ENCODE results near the gene SNX19.

Gene SNX19

DNA sequence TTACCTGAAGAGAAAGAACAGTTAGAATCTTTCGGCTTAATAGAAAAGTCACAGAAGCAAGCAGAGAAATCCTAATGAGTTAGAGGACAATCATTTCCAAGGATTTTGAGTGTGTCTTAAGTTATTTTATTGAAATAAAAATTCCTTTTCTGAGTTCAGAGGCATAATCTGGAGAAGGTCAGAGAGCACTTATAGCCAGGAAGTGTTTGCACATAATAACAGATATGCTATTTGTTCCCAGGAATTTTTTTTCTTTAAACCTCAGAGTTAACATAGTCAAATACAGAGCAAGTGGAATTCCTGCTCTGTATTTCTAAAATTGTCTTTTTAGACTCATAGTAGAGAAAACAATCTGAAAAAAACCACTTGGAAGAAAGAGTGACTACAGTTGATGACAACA is 74.3 kb downstream of the SNX19 start:
- Histone ChIP-seq H3K4me1 (ENCODE audit: low read depth, poor library complexity, severe bottlenecking) (peaks cover 20% of the 10 kb centered on the region), H3K27me3 (ENCODE audit: insufficient read depth, low read depth) (no peaks in the 10 kb centered on the region), H3K27ac (no peak overlapping the region), H4K20me1 (ENCODE audit: insufficient read depth) (no peaks in the 10 kb centered on the region), H3K79me2 (ENCODE audit: insufficient read depth, low read depth) (no peaks in the 10 kb centered on the region), H3K36me3 (ENCODE audit: insufficient read depth) (no peaks in the 10 kb centered on the region), H2AFZ (ENCODE audit: low read depth) (no peak overlapping the region), H3K4me3 (IDR thresholded peaks at IDR 0.05; ENCODE audit: insufficient read depth, low read depth, low read length) (no peak overlapping the region), H3K4me2 (no peak overlapping the region), H3K9ac (no peak overlapping the region)
- TF ChIP-seq, protein P1, sequence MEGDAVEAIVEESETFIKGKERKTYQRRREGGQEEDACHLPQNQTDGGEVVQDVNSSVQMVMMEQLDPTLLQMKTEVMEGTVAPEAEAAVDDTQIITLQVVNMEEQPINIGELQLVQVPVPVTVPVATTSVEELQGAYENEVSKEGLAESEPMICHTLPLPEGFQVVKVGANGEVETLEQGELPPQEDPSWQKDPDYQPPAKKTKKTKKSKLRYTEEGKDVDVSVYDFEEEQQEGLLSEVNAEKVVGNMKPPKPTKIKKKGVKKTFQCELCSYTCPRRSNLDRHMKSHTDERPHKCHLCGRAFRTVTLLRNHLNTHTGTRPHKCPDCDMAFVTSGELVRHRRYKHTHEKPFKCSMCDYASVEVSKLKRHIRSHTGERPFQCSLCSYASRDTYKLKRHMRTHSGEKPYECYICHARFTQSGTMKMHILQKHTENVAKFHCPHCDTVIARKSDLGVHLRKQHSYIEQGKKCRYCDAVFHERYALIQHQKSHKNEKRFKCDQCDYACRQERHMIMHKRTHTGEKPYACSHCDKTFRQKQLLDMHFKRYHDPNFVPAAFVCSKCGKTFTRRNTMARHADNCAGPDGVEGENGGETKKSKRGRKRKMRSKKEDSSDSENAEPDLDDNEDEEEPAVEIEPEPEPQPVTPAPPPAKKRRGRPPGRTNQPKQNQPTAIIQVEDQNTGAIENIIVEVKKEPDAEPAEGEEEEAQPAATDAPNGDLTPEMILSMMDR (conservative IDR thresholded peaks at IDR 0.05; ENCODE audit: low read depth, low read length) = no peak

DNA sequence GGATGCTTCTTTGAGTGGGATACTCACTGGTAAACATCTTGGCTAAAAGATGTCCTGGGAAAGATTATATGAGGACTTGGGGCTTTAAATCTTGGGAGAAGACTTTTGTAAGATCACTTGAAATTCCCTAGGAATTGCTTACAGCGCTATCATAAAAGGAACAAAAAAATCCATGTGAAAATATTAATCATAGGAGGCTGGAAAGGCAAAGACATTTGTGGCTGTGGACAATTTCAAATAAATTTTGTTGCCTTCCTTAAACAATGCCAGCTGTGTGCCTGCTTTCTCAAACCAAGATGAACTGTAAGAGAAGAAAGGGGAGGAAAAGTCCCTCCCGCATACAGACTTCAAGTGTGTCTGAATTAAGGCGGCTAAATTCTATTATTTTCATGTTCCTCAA is 75.6 kb downstream of the SNX19 start:
- peaks cover 13% of the 10 kb centered on the region for H3K4me1 ChIP-seq (ENCODE audit: low read depth, poor library complexity, severe bottlenecking)
- no peaks in the 10 kb centered on the region for H3K27me3 ChIP-seq (ENCODE audit: insufficient read depth, low read depth)
- TF ChIP-seq, protein P1 (conservative IDR thresholded peaks at IDR 0.05; ENCODE audit: low read depth, low read length) = no peak
- H3K9ac ChIP-seq = no peak overlapping the region
- no peak overlapping the region for H3K27ac ChIP-seq
- H3K36me3 ChIP-seq (ENCODE audit: insufficient read depth) = no peaks in the 10 kb centered on the region
- H3K4me3 ChIP-seq (IDR thresholded peaks at IDR 0.05; ENCODE audit: insufficient read depth, low read depth, low read length) = no peak overlapping the region
- no peaks in the 10 kb centered on the region for H3K79me2 ChIP-seq (ENCODE audit: insufficient read depth, low read depth)
- no peaks in the 10 kb centered on the region for H4K20me1 ChIP-seq (ENCODE audit: insufficient read depth)
- no peak overlapping the region for H3K4me2 ChIP-seq
- H2AFZ ChIP-seq (ENCODE audit: low read depth) = no peak overlapping the region

DNA sequence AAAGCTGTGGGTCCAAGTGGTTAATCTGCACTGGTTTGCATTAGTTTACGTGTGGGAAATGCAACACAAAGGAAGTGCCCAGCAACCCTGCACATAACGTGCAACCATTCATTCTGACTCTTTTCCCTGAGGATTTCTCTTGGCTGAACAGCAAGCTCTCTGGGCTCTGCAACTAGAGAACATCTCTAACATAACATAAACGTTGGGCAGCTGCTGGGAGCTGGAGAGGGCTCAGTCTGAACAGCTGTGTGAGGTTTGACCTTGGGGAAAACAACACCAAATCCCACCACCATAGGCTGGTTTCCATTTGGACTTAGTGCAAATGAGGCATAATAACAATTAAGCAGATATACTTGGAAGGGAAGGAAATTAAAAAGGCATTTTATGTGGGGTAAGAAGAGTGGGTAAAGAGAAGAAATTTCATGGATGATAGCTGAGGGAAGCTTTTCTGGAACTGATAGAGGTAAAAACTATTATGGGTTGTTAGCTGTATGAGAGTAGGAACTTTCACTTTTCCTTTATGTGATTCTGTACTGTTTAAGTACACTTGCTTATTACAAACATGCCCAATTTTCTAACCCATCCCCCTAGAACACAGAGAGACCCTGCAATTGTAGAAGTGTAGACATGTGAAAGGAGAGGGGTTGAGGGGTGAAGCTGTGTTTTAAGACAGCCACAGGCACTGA is 76.2 kb downstream of the SNX19 start:
- H3K27me3 ChIP-seq (ENCODE audit: insufficient read depth, low read depth) = no peaks in the 10 kb centered on the region
- no peaks in the 10 kb centered on the region for H4K20me1 ChIP-seq (ENCODE audit: insufficient read depth)
- H3K27ac ChIP-seq = no peak overlapping the region
- TF ChIP-seq, protein P1 (conservative IDR thresholded peaks at IDR 0.05; ENCODE audit: low read depth, low read length) = no peak
- H3K36me3 ChIP-seq (ENCODE audit: insufficient read depth) = no peaks in the 10 kb centered on the region
- H3K79me2 ChIP-seq (ENCODE audit: insufficient read depth, low read depth) = no peaks in the 10 kb centered on the region
- H3K4me2 ChIP-seq = peak overlapping the region; percentile 13; the same call in 1 of the 2 replicates
- H2AFZ ChIP-seq (ENCODE audit: low read depth) = no peak overlapping the region
- peaks cover 13% of the 10 kb centered on the region for H3K4me1 ChIP-seq (ENCODE audit: low read depth, poor library complexity, severe bottlenecking)
- no peak overlapping the region for H3K9ac ChIP-seq
- no peak overlapping the region for H3K4me3 ChIP-seq (IDR thresholded peaks at IDR 0.05; ENCODE audit: insufficient read depth, low read depth, low read length)

DNA sequence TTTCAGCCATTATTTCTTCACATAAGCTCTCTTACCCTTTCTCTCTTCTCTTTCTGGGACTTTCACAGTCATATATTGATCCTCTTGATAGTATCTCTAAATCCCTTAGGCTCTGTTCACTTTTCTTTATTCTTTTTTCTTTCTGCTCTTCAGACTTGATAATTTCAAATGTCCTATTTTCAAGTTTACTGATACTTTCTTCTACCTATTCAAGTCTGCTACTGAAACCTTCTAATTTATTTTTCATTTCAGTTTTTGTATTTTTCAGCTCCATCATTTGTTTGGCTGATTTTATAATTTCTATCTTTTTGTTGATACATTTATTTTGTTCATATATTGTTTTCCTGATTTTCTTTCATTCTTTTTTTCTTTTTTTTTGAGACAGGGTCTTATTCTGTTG is 79.1 kb downstream of the SNX19 start:
- Histone ChIP-seq H2AFZ (ENCODE audit: low read depth) (no peak overlapping the region), H3K4me2 (no peak overlapping the region), H3K4me3 (IDR thresholded peaks at IDR 0.05; ENCODE audit: insufficient read depth, low read depth, low read length) (no peak overlapping the region), H3K27ac (no peak overlapping the region), H3K4me1 (ENCODE audit: low read depth, poor library complexity, severe bottlenecking) (peaks cover 41% of the 10 kb centered on the region), H4K20me1 (ENCODE audit: insufficient read depth) (no peaks in the 10 kb centered on the region), H3K27me3 (ENCODE audit: insufficient read depth, low read depth) (no peaks in the 10 kb centered on the region), H3K79me2 (ENCODE audit: insufficient read depth, low read depth) (no peaks in the 10 kb centered on the region), H3K9ac (no peak overlapping the region), H3K36me3 (ENCODE audit: insufficient read depth) (no peaks in the 10 kb centered on the region)
- TF ChIP-seq, protein P1 (conservative IDR thresholded peaks at IDR 0.05; ENCODE audit: low read depth, low read length) = no peak

Data from KMS-11 (cell line).